Measurements from ENCODE around the gene DNAJC27. TPM values are rescaled to one million over a fixed set of nuclear protein-coding genes. Genes with fewer than 3 reads are reported as not detected.

Gene DNAJC27
- total and polyA plus RNA-seq, 3 donors from 2014 or later = 33.3 to 59.7 (median 36.7) TPM

GRCh38 chr2:24908461-24908901 lies 63.3 kb downstream of the DNAJC27 start:
- intact Hi-C loops (cut with DNase I; ENCODE audit: low total_unique reads) = no loop called here
- 94% methylated on average over 8 of the region's 8 CpGs for WGBS, 2 donors
- no peak overlapping the region for H3K4me3 ChIP-seq
- no peaks in the 10 kb centered on the region for H3K4me1 ChIP-seq
- H3K27me3 ChIP-seq = no peaks in the 10 kb centered on the region
- no peak overlapping the region for H3K27ac ChIP-seq
- H3K36me3 ChIP-seq (ENCODE audit: low read depth, missing control alignments) = no peaks in the 10 kb centered on the region
- TF ChIP-seq CTCF (IDR thresholded peaks at IDR 0.05) = no peak
- DNase-seq = no peak
- H3K9me3 ChIP-seq = no peaks in the 10 kb centered on the region

- Histone ChIP-seq H3K9me3 (no peaks in the 10 kb centered on the region), H3K27ac (no peak overlapping the region), H3K4me1 (no peaks in the 10 kb centered on the region), H3K4me3 (no peak overlapping the region), H3K36me3 (ENCODE audit: low read depth, missing control alignments) (no peaks in the 10 kb centered on the region), H3K27me3 (no peaks in the 10 kb centered on the region)
- no peak for DNase-seq
- intact Hi-C loops (cut with DNase I; ENCODE audit: low total_unique reads) = no loop called here
- 86 to 91% methylated on average over 5 of the region's 5 CpGs for WGBS, 2 donors
- TF ChIP-seq POLR2A (IDR thresholded peaks at IDR 0.05) = no peak
- no peak for TF ChIP-seq CTCF (IDR thresholded peaks at IDR 0.05)
Measured at GRCh38 chr2:24907116-24907515, 64.6 kb downstream of the DNAJC27 start.

- 93 to 94% methylated on average over 6 of the region's 6 CpGs for WGBS, 2 donors
- Histone ChIP-seq H3K36me3 (ENCODE audit: low read depth, missing control alignments) (no peaks in the 10 kb centered on the region), H3K27me3 (no peaks in the 10 kb centered on the region), H3K4me3 (no peak overlapping the region), H3K9me3 (no peaks in the 10 kb centered on the region), H3K27ac (no peak overlapping the region), H3K4me1 (no peaks in the 10 kb centered on the region)
- intact Hi-C loops (cut with DNase I; ENCODE audit: low total_unique reads) = no loop called here
- TF ChIP-seq CTCF (IDR thresholded peaks at IDR 0.05) (no peak), POLR2A (IDR thresholded peaks at IDR 0.05) (no peak)
- no peak for DNase-seq
Measured at GRCh38 chr2:24906466-24906865, 65.3 kb downstream of the DNAJC27 start.

- no peak for DNase-seq
- intact Hi-C loops (cut with DNase I; ENCODE audit: low total_unique reads) = no loop called here
- Histone ChIP-seq H3K9me3 (no peaks in the 10 kb centered on the region), H3K27me3 (no peaks in the 10 kb centered on the region), H3K27ac (no peak overlapping the region), H3K4me3 (no peak overlapping the region), H3K4me1 (no peaks in the 10 kb centered on the region), H3K36me3 (ENCODE audit: low read depth, missing control alignments) (no peaks in the 10 kb centered on the region)
- TF ChIP-seq POLR2A (IDR thresholded peaks at IDR 0.05) = no peak
- 85 to 91% methylated on average over 23 of the region's 23 CpGs for WGBS, 2 donors
Measured at GRCh38 chr2:24903161-24904103, 68.3 kb downstream of the DNAJC27 start.

GRCh38 chr2:24899361-24899910 lies 72.3 kb downstream of the DNAJC27 start:
- Histone ChIP-seq H3K4me1 (no peaks in the 10 kb centered on the region), H3K27me3 (no peaks in the 10 kb centered on the region), H3K9me3 (no peaks in the 10 kb centered on the region), H3K4me3 (no peak overlapping the region), H3K27ac (no peak overlapping the region), H3K36me3 (ENCODE audit: low read depth, missing control alignments) (no peaks in the 10 kb centered on the region)
- no peak for DNase-seq
- WGBS, 2 donors = 90% methylated on average over 4 to 7 of the region's 7 CpGs
- TF ChIP-seq POLR2A (IDR thresholded peaks at IDR 0.05) = no peak
- no peak for TF ChIP-seq CTCF (IDR thresholded peaks at IDR 0.05)
- intact Hi-C loops (cut with DNase I; ENCODE audit: low total_unique reads) = no loop called here

All from testis (tissue), 3 donors.